CD4-positive, alpha-beta T cell treated with Interleukin-2 at 100 ng/mL for 4 hours (primary cell): ENCODE data around the gene HEATR3.
A peak's percentile ranks its signal among the peaks of the same experiment; 100 is the strongest.
"Not testable (repeated sequence)": the region's sequence is repeated elsewhere in the genome, so short reads cannot be mapped to it uniquely, and the experiment has no call there.

ENCODE experiments used
- DNase-seq: peaks from one replicate; pipeline ENCODE4 v3.0.0-alpha.2; 2020; ENCODE audit warnings: low spot score

HEATR3 gene

DNA sequence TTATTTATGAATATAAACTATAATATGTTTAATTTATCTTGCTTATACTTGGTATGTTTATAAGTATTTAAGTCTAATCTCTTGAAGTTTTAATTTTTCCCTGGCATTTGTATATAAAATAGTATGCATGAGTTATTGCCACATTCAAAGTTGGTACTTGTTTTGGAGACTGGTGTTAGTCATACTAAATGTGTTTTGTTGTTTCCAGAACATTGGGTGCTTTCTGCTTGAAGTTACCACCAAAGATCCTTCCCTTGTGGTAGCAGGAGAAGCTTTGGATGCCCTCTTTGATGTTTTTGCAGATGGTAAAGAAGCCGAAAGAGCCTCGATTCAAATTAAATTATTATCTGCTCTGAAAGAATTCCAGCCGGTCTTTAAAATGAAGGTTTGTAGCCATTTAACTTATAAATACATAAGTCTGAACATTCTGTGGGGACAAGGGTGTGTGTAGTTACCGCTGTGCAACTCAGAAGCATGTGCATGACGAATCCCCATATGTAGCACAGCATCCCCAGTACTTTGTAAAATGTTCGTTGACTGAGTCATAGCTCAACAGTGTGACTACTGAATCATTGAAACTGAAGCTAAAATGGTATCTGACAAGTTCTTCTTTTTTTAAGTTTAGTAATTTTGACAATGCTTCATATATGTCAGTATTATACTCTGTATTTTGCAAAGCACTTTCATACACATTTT, 36.4 kb downstream of the HEATR3 start:
- DNase-seq = no peak

DNA sequence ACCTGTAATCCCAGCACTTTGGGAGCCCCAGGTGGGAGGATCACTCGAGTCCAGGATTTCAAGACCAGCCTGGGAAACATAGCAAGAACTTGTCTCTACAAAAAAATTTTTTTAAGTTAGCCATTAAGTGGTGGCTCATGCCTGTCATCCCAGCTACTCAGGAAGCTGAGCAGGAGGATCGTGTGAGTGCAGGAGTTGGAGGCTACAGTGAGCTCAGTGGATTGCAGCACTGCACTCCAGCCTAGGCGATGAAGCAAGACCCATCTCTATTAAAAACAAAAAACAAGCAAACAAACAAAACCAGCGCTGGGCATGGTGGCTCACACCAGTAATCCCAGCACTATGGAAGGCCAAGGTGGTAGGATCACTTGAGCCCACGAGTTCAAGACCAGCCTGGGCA, 38.0 kb downstream of the HEATR3 start:
- DNase-seq = no peak

DNA sequence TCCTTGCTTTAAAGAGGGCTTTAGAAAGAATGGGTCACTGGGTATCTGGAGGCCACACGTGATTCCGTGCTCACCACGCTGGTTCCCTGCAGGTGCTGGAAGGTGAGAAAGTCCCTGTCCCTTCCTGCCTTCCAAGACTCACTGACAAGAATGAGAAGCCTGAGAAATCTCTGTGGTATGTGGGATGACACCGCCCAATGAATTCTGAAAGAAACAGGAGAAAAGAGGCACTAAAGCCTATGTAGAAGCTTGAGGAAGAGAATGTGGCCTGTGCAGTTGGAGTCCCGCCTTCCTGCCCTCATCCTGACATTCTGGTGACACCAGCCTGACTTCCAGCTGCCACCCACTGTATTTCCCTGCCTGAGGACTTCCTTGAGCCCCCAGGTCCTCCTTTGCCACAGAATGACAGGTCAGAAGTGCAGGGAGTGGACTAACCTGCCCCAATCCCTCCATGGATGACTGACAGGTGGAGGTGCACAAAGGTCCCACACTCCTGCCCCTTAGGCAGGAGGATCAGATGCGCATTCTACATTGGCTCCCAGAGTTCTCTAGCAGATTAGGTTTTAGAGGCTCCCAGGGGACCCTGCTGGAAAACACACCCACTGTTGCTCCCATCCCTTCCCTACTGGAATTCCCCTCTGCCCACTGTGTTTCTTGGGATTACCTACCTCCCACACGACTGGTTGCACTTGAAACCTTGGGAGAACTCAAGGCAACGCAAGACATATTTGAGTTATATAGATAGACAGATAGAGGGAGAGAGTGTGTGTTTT, 48.8 kb downstream of the HEATR3 start:
- DNase-seq = no peak

DNA sequence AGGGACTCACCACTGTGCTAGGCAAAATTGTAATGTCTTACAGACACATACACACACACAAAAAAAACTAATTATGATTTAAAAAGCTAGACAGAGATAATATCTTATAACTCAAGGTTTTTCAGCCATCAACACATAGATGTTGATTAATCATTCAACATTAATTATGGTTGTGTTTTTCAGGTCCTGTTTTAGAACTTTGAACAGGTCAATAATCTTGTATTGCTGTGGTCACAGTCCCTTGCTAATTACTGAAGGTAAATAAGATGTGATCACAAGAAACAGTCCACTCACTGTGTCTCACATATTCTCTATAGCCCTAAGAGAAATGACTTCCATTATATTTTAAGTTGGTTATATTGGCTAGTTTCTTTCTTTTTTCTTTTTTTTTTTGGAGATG, 54.9 kb downstream of the HEATR3 start:
- no peak for DNase-seq

DNA sequence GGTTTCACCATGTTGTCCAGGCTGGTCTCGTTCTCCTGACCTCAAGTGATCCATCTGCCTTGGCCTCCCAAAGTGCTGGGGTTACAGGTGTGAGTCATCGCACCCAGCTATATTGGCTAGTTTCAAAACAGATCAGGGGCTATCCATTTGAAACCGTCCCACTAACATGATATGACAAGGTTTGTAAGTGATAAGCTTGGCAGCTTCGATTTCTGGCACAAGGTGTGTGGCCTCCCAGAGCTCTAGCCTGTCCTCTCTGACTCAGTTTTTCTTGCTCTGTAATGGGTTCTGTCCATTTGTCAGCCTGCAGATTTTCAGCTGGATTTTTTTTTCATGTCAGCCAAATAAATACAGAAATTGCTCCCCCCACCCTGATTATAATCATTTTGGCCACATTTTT, 55.5 kb downstream of the HEATR3 start:
- no peak for DNase-seq

DNA sequence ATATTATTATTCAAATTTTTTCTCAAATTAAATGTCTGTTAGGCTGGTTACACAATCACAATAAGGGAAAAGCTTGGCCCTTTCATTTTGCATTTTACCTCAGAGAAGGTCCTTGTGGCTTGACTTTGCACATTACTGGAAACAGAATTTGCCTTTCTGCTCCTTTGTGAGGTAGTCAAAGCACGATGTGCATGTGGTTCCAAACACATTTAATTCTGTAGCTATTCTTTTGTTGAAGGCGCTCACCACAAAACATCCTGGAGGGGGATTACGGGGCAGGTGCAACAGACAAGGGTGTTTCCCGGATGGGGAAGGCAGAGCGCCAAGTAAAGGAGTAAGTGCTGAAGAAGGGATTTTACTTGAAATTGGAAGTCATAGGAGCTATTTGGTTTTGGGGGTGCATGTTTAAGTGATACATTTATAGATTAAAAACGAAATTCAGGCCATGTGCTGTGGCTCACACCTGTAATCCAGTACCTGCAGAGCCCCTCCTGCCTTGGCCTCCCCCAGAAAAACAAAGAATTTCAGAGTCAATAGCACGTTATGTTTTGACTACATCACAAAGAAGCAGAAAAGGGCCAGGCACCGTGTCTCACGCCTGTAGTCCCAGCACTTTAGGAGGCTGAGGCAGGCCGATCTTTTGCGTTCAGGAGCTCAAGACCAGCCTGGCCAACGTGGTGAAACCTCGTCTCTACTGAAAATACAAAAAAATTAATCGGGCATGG, 56.1 kb downstream of the HEATR3 start:
- peak; percentile 14 for DNase-seq

DNA sequence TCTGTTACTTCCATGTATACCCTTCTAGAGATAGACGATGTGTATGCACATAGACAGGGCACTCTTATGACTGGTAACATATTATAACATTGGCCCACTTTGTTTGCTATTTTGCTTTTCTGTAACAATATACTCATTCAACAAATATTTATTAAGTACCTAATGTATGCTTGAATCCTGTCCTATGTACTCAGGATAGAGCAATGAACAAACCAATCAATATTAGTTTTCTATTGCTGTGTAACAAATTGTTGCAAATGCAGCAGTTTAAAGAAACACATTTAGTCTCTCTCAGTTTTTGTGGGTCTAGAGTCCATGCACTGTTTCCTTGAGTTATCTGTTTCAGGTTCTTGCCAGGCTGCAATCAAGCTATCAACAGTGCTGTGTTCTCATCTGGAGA, 57.6 kb downstream of the HEATR3 start:
- DNase-seq = no peak

DNA sequence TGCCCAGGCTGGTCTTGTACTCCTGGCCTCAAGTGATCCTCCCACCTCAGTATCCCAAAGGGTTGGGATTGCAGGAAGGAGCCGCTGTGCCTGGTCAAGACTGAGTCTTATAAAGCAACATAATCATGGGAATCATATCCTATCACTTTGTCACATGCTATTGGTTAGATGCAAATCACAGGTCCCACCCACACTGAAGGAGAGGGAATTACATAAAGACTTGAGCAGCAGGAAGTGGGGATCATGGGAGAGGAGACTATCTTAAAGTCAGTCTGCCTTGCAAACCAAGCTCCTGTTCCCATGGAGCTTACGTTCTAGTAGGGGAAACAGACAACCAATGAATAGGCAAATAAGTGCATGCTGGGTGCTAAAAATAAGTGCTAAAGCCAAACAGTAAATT, 59.0 kb downstream of the HEATR3 start:
- DNase-seq = no peak

DNA sequence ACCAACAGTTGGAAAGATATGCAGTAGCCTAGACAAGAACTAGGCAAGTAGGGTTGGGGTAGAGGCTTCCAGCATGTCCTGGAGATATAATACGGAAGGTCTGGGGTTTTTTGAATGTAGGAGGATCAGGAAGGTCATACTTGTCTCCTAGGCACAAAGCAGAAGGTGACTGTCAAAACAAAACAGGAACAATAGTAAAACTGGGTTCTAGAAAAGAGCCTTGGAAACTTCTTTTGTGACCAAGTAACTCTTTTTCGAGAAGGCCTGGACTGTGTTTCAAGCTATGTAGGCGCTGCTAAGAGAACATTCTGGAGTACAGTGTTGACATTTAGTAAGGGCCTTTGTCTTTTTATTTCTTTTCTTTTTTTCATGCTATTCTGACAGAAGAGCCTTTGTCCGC, 60.4 kb downstream of the HEATR3 start:
- DNase-seq = no peak

DNA sequence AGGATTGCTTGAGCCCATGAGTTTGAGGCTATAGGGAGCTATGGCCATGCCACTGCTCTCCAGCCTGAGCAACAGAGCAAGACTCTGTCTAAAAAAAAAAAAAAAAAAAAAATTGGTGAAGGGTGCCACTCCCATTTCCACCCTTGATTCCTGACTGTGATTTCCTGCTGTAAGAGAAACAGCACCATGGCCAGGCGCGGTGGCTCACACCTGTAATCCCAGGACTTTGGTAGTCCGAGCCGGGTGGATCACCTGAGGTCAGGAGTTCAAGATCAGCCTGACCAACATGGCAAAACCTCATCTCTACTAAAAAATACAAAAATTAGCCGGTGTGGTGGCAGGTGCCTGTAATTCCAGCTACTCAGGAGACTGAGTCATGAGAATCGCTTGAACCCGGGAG, 66.8 kb downstream of the HEATR3 start:
- not testable (repeated sequence) for DNase-seq

DNA sequence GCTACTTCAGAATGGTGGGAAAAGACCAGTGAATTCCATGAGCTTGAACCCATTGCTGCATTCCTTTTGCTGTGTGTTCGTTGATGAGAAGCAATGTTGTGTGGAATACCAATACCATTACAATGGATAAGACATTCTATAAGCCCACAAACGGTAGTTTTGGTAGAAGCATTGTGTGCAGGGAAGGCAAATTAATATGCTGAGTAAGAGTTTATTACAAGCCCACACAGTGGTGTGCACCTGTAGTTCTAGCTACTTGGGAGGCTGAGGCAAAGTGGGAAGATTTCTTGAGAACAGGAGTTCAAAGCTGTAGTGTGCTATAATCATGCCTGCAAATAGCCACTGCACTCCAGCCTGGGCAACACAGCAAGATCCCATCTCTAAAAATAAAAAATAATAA, 67.4 kb downstream of the HEATR3 start:
- no peak for DNase-seq

DNA sequence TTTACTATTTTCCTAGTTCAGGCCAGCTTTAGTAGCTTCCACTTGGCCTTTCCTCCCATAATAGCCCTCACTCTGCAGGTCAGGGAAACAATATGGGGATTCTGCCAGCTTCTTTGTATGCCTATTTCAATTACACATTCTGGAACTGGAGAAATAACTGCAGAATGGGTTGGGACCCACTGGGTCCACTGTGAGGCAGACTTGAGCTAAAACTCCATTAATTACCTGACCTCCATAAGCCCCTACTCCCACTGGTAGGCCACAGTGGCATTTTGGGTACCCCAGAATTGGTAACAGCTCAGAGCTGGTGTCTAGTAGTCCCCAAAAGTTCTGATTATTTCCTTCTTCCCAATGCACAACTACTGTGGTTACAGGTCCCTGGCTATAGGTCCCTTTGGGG, 70.6 kb downstream of the HEATR3 start:
- DNase-seq = no peak

DNA sequence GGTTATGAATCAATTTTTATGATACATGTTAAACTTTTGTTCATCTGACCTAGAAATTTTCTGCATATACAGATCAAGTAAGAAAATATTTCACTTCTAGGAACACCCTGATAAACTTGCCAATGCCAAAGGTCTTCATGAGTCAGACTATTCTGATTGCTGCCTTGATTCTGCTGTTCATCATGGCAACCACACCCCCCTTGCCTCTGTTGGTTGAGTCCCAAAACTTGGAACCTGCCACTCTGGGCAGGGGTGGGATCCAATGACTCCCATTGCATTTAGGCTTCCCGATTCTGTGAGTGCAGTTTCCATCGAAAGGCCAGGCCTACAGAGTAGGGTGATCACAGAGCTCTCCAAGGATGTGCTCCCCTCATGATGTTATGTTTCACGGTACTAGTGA, 71.5 kb downstream of the HEATR3 start:
- no peak for DNase-seq

DNA sequence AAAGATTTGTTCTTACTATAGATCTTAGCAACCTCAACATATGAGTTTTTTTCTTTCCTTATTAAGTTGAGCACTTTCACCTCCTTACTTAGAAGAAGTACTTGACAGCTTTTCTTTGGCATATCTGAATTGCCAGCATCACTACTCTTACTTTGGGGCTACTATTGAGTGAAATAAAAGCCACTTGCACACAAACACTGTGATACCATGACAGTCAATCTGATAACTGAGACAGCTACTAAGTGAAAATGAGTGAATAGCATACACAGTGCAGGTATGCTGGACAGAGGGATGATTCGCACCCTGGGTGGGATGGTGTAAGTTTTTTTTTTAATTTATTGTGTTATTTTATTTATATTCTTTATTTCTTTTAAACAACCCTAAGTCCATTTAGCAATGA, 73.8 kb downstream of the HEATR3 start:
- no peak for DNase-seq

DNA sequence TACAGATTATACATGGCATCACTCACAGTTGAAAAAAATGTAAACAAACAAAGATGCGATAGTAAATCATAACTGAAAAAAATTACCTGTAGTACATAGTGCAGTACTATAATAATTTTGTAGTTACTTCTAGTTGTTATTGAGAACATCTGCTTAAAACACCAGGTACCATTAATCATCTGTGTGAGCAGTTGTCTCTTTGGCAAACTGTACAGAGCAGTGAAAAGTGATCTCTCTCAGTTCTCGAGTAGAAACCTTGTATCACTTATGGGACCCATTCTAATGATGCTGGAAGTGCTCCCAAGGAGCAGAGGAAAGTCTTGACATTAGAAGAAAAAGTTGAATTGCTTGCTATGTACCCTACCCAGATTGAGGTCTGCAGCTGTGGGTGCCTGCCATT, 78.4 kb downstream of the HEATR3 start:
- no peak for DNase-seq

DNA sequence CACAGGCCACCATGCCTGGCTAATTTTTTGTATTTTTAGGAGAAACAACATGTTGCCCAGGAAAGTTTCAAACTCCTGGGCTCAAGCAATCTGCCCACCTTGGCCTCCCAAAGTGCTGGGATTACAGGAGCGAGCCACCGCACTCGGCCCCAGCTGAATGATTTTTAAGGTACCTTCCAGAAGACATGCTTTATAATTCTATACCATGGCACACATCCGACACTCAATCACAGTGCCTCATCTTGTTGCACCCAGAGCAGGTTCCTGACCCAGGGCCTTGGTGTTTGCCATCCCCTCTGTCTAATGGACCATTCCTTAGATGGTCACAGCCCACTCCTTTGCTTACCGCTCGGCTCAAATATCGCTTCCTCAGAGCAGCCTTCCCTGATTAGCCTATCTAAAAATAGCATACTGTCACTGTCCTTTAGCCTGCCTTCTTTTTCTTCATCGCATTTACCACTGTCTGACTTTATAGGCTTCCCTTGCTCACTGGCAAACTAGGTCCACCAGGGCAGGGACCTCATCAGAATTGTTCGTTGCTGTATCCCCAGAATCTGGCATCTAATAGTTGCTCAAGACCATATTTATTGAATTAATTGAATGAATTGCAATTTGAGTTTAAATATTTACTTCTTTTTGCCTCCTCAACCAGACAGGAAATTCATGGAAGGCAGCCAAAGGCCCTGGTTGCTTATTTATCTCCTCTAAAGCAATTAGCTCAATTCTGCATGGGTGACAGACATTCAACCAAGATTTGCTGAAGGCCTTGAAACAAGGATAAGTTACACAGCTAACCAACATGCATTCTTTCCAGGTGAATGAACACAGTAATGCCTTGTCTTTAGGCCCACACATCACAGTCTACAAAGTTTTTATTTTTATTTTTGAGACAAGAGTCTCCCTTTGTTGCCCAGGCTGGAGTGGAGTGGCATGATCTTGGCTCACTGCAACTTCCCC, 81.0 kb downstream of the HEATR3 start:
- no peak for DNase-seq

DNA sequence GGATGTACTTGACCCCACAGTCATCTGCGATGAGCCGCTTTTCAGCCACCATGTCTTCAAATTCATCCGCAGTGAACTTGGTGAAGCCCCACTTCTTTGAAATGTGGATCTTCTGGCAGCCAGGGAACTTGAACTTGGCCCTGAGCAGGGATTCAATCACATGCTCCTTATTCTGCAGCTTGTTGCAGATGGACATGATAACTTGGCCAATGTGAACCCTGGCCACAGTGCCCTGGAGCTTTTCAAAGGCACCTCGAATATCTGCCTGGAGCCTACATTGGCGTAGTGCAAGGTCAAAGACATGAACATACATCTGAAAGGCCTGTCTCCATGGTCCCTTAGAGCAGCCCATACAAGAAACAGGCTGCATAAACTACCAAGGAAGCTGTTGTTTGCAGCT, 85.6 kb downstream of the HEATR3 start:
- no peak for DNase-seq

DNA sequence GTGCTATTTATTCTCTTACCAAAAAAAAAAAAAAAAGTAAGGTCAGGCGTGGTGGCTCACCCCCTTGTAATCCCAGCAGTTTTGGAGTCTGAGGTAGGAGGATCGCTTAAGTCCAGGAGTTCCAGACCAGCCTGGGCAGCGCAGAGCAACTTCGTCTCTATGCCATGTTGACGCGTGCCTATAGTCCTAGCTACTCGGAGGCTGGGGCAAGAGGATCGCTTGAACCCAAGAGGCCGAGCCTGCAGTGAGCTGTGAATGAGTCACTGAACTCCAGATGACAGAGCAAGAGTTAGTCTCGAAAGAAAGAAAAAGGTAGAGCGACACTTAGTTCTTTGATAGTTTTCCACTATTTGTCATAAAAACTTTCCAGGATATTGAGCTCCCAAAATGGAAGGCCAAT, 86.0 kb downstream of the HEATR3 start:
- DNase-seq = no peak

DNA sequence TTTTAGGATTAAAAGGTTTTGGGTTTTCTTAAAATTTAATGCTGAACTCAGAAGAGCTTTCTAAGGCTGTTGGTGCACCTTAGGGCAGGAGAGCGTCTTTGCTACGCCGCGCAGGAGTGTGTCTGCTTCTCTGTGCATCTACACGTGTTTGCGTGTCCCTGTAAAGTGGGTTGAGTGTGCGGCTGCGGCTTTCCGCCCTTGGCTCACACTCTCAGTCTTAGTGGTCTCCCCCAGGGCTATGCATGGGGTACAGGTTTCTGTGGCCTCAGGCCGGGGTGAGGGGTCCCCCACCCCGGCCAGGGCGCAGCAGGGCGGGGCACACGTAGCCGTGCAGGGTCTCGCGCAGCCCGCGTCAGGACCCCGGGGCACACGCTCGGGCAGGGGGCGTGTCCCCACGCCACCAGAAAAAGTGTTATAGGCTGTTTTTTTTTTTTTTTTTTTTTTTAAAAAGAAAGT, 86.6 kb downstream of the HEATR3 start:
- peak; percentile 66 for DNase-seq

DNA sequence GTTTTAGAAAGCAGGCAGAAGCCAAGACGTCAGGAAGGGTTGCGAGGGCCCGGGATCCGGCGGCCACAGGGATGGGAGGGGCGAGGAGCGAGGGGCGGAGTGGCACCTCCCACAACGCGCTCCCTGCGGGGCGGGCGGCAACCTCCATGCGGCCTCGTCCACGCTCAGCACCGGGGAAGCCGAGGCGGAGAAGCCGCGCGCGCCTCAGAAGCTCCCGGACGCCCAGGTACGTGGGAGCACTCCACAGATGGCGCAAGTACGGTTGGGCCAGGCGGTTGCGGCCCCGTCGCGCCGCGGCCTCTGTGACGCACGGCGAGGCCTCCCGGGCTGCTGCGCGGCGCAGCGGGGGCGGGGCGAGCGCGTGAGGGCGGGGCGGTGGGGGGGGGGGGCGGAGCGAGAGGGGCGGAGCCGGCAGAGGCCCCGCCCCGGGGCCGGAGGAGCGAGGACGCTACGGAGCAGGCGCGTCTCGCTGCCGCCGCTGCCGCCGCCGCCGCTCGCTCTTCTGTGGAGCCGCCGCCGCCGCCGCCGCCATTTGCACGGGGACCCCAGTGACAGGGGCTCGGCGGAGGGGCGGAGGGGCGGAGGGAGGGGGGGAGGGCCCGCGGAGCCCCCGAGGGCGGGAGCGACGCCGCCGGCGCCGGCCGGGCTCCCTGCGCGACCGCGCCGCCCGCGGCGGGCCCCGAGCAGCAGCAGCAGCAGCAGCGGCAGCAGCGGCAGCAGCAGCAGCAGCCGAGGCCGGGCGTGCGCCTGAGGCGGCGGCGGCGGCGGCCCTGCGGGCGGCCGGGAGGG, 87.2 kb downstream of the HEATR3 start, which contains the start of gene TENT4B:
Gene TENT4B (plus strand): TSS at position 500 of the 789 bp plus-strand sequence. CDS start 316 bp downstream, outside the sequence.
- DNase-seq = peak; percentile 88
